K562 (cell line): ENCODE results near the gene GLT1D1. TPM values are rescaled to one million over a fixed set of nuclear protein-coding genes. Genes with fewer than 3 reads are reported as not detected.
A peak's percentile ranks its signal among the peaks of the same experiment; 100 is the strongest.

Experiments
- ATAC-seq: fragments of 200-7000 bp; cut with Tn5 transposase; 3 replicates; pipeline ENCODE4 v1.9.1; 2020; ENCODE audit warnings: moderate library complexity
- BruUV-seq: library from RNA; stranded (reverse); fragments of 400-500 nt; replicated peaks from 2 replicates; lab custom pipeline; 2021; lab: Mats Ljungman, UMichigan
- CTCF ChIA-PET: fragments of 300-600 bp; formaldehyde crosslinking; extraction: SDS; loops from one replicate; lab custom pipeline; 2021; ENCODE audit warnings: low intra/inter-chr PET ratio; lab: Yijun Ruan, JAX
- POLR2A ChIA-PET: fragments of 300-600, 350-650 bp; sonication (Branson Sonifier 250); formaldehyde crosslinking; extraction: SDS; loops from one replicate; lab custom pipeline; 2021; ENCODE audit warnings: antibody characterized with exemption, inconsistent platforms; lab: Yijun Ruan, JAX
- DNase-seq, 4 experiments: peaks; one replicate each; pipeline versions ENCODE4 v3.0.0 to v3.0.0-alpha.2; 2011 to 2018; ENCODE audit warnings: low spot score in 3 of 4, mixed read lengths in 3 of 4; ENCODE audit errors: extremely low read depth in 1 of 4
- FAIRE-seq: peaks from 2 replicates; lab custom pipeline; 2011; peaks lifted over from hg19 to GRCh38; lab: Jason Lieb, UNC
- H2AFZ ChIP-seq: 2 replicates; pipeline ENCODE4 v1.6.0; 2011; ENCODE audit warnings: low read depth, low read length, control low read depth, inconsistent platforms
- H3K27ac ChIP-seq: fragments of 200-600 bp; 3 replicates; pipeline ENCODE4 v1.8.0; 2011; ENCODE audit warnings: low read depth, mild to moderate bottlenecking, control low read depth, inconsistent platforms, low read length, moderate library complexity, mixed read lengths; ENCODE audit errors: extremely low read depth
- H3K27me3 ChIP-seq, 2 experiments: fragments of 300-600 bp in 1 of 2; 2 replicates in 1 of 2; 3 replicates in 1 of 2; pipeline versions ENCODE4 v1.6.0 to v1.8.0; 2011; ENCODE audit warnings: inconsistent platforms in 2 of 2, low read length in 2 of 2, mild to moderate bottlenecking in 1 of 2, mixed read lengths in 1 of 2, moderate library complexity in 1 of 2; ENCODE audit not compliant: control insufficient read depth in 2 of 2, insufficient read depth in 2 of 2
- H3K36me3 ChIP-seq: fragments of 300-600 bp; 3 replicates; pipeline ENCODE4 v1.8.0; 2011; ENCODE audit warnings: mild to moderate bottlenecking, low read length, inconsistent platforms; ENCODE audit not compliant: control insufficient read depth, insufficient read depth
- H3K4me1 ChIP-seq, 2 experiments: fragments of 200-600 bp in 1 of 2; replicated peaks in 1 of 2; 2 replicates in 1 of 2; 3 replicates in 1 of 2; pipeline versions ENCODE4 v1.5.1 to v1.8.0; 2011; ENCODE audit warnings: inconsistent platforms in 2 of 2, low read length in 2 of 2, mild to moderate bottlenecking in 1 of 2, mixed read lengths in 1 of 2, moderate library complexity in 1 of 2; ENCODE audit not compliant: control insufficient read depth in 2 of 2, insufficient read depth in 2 of 2
- H3K4me2 ChIP-seq: 2 replicates; pipeline ENCODE4 v1.6.1; 2011; ENCODE audit warnings: low read length, control low read depth, inconsistent platforms, mixed read lengths; ENCODE audit not compliant: insufficient read depth
- H3K4me3 ChIP-seq: fragments of 200-600 bp; sonication (generic), shearing (Covaris generic); 2 replicates; pipeline ENCODE4 v1.5.1; 2016; ENCODE audit warnings: control low read depth, inconsistent platforms
- H3K79me2 ChIP-seq: fragments of 200-600 bp; 3 replicates; pipeline ENCODE4 v1.8.0; 2011; ENCODE audit warnings: low read length, inconsistent platforms; ENCODE audit not compliant: control insufficient read depth, insufficient read depth
- H3K9ac ChIP-seq, 2 experiments: 2 replicates each; pipeline versions ENCODE4 v1.6.0 to v1.6.1; 2011; ENCODE audit warnings: low read depth in 2 of 2, low read length in 2 of 2, control low read depth in 1 of 2, inconsistent platforms in 1 of 2, mild to moderate bottlenecking in 1 of 2, mixed read lengths in 1 of 2; ENCODE audit not compliant: insufficient read depth in 1 of 2
- H3K9me1 ChIP-seq: one replicate; pipeline ENCODE4 v1.6.0; 2011; ENCODE audit warnings: inconsistent platforms, mild to moderate bottlenecking, low read length, moderate library complexity; ENCODE audit not compliant: control insufficient read depth, insufficient read depth
- H3K9me3 ChIP-seq: replicated peaks from 2 replicates; pipeline ENCODE4 v1.5.1; 2011; ENCODE audit warnings: low read depth, low read length, inconsistent platforms; ENCODE audit not compliant: control insufficient read depth, insufficient read depth
- H4K20me1 ChIP-seq: replicated peaks from 2 replicates; pipeline ENCODE4 v1.6.1; 2011; ENCODE audit warnings: low read length, inconsistent platforms, mixed read lengths; ENCODE audit not compliant: control insufficient read depth, insufficient read depth
- BHLHE40 ChIP-seq: IDR thresholded peaks from 2 replicates; pipeline ENCODE4 v1.6.1; 2011; ENCODE audit warnings: low read length, improper control_type of control experiment
- CREM ChIP-seq: IDR thresholded peaks from 2 replicates; pipeline ENCODE4 v1.6.1; 2014; ENCODE audit warnings: antibody characterized with exemption, low read depth
- CXXC5 ChIP-seq: fragments of 250-450 bp; sonication (Bioruptor Pico); IDR thresholded peaks from 2 replicates; pipeline ENCODE4 v1.8.0; 2022; ENCODE audit warnings: inconsistent platforms, mild to moderate bottlenecking, moderate library complexity
- DNMT1 ChIP-seq: fragments of 450-650 bp; IDR thresholded peaks from 2 replicates; pipeline ENCODE4 v1.6.1; 2016; ENCODE audit warnings: antibody characterized with exemption, mild to moderate bottlenecking
- ELF1 ChIP-seq: fragments of 200-800 bp; sonication (Bioruptor generic); IDR thresholded peaks from 2 replicates; pipeline ENCODE4 v1.6.1; 2016; ENCODE audit warnings: missing genetic modification characterization, missing compliant biosample characterization
- ETV1 ChIP-seq: fragments of 450-650 bp; conservative IDR thresholded peaks from 2 replicates; pipeline ENCODE4 v1.6.1; 2016; ENCODE audit warnings: missing genetic modification characterization, control low read depth, low read depth, missing compliant biosample characterization
- ETV5 ChIP-seq: sonication (generic); formaldehyde crosslinking; IDR thresholded peaks from 2 replicates; pipeline ENCODE4 v1.4.0; 2020; ENCODE audit warnings: low read depth, mild to moderate bottlenecking, missing genetic modification reagents
- EWSR1 ChIP-seq: fragments of 450-650 bp; IDR thresholded peaks from 2 replicates; pipeline ENCODE4 v1.6.1; 2018; ENCODE audit warnings: borderline replicate concordance, mild to moderate bottlenecking, low read depth, moderate library complexity; ENCODE audit not compliant: partially characterized antibody
- IRF2 ChIP-seq: sonication (generic); formaldehyde crosslinking; IDR thresholded peaks from 2 replicates; pipeline ENCODE4 v1.8.1; 2022; ENCODE audit warnings: mild to moderate bottlenecking, missing genetic modification reagents
- L3MBTL2 ChIP-seq: fragments of 450-650 bp; IDR thresholded peaks from 2 replicates; pipeline ENCODE4 v1.6.1; 2016; ENCODE audit warnings: mild to moderate bottlenecking, moderate library complexity
- MAFG ChIP-seq: fragments of 450-650 bp; conservative IDR thresholded peaks from 2 replicates; pipeline ENCODE4 v1.6.1; 2016; ENCODE audit warnings: missing genetic modification characterization, missing compliant biosample characterization
- MLX ChIP-seq, 2 experiments: fragments of 450-650 bp in 1 of 2; sonication (generic) in 1 of 2; formaldehyde crosslinking; conservative IDR thresholded peaks; 2 replicates each; pipeline versions ENCODE4 v1.4.0 to v1.8.1; 2020 to 2022; ENCODE audit warnings: mild to moderate bottlenecking in 1 of 2, missing genetic modification reagents in 1 of 2
- RERE ChIP-seq: sonication (generic); formaldehyde crosslinking; IDR thresholded peaks from 2 replicates; pipeline ENCODE4 v1.8.0; 2023; ENCODE audit warnings: missing genetic modification reagents, mild to moderate bottlenecking, borderline replicate concordance
- RFX7 ChIP-seq: fragments of 250-450 bp; sonication (Bioruptor Pico); IDR thresholded peaks from 2 replicates; pipeline ENCODE4 v1.5.1; 2021; ENCODE audit warnings: mild to moderate bottlenecking
- SMARCB1 ChIP-seq: IDR thresholded peaks from 2 replicates; pipeline ENCODE4 v1.6.1; 2011; ENCODE audit warnings: improper control_type of control experiment, low read depth; ENCODE audit not compliant: insufficient read length
- ZBTB12 ChIP-seq: fragments of 250-450 bp; sonication (Bioruptor Pico); IDR thresholded peaks from 2 replicates; pipeline ENCODE4 v1.4.0; 2020
- ZNF324 ChIP-seq: fragments of 250-450 bp; sonication (Bioruptor Pico); IDR thresholded peaks from 2 replicates; pipeline ENCODE4 v1.4.0; 2020; ENCODE audit warnings: mild to moderate bottlenecking
- WGBS: fragments of 100-300 bp; shearing (Covaris generic); methylation state at CpG from one replicate; pipeline ENCODE4 v1.1.6; 2016; ENCODE audit warnings: low coverage, mixed read lengths; ENCODE audit not compliant: insufficient coverage; ENCODE audit errors: missing lambda C conversion rate; 5-methylcytosine and 5-hydroxymethylcytosine counted together
- in situ Hi-C: fragments of 300-500 bp; cut with MboI; formaldehyde crosslinking; loops from 4 replicates; pipeline ENCODE4 v1.15.0; 2018; ENCODE audit warnings: inconsistent platforms, mixed read lengths
- intact Hi-C: fragments of 100-400 bp; cut with micrococcal nuclease; formaldehyde crosslinking; loops from 2 replicates; pipeline ENCODE4 v1.14.2; 2022
- polyA plus RNA-seq, 8 experiments: library from polyadenylated mRNA; depleted of rRNA in 4 of 8; stranded (reverse) in 5 of 8; unstranded in 3 of 8; fragments of >200 nt; fragmentation: Nextera tagmentation in 2 of 8; fragmentation: Illumina TruSeq in 1 of 8; extraction: Ambion mirVana in 2 of 8; extraction: Trizol in 1 of 8; gene quantifications; 2 replicates each; pipeline versions ENCODE4 v1.2.1 to v1.2.3, GENCODE V29; 2011 to 2014; ENCODE audit warnings: inconsistent platforms in 1 of 8, missing spikeins in 1 of 8
- total RNA-seq, 7 experiments: library from RNA; depleted of rRNA in 6 of 7; stranded (reverse); fragments of >200 nt in 6 of 7; fragmentation: Illumina TruSeq in 2 of 7; extraction: Trizol in 2 of 7; gene quantifications; 2 replicates each; pipeline versions ENCODE4 v1.2.1 to v1.2.3, GENCODE V29; 2011 to 2021; ENCODE audit warnings: low replicate concordance in 1 of 7

The GLT1D1 gene
- total and polyA plus RNA-seq, 9 of the 15 experiments (the other 6 are each of a cell fraction or from before 2014, with no cell fraction given) = 0.04 TPM; not detected in 8

- intact Hi-C loops (no loop called here), in situ Hi-C loops (no loop called here)
- Histone ChIP-seq H3K9me3 (no peaks in the 10 kb centered on the region), H3K27me3 (peaks cover 25 to 61% of the 10 kb centered on the region in 2 experiments; a peak in 4 of 5 replicates), H3K36me3 (no peaks in the 10 kb centered on the region), H3K79me2 (no peaks in the 10 kb centered on the region), H4K20me1 (no peaks in the 10 kb centered on the region), H3K4me2 (peak overlapping the region; percentile 38; the same call in 1 of the 2 replicates), H3K4me1 (peaks cover 0 to 9% of the 10 kb centered on the region in 2 experiments; a peak in 2 of 5 replicates), H3K9me1 (no peaks in the 10 kb centered on the region), H3K27ac (no peak overlapping the region), H3K9ac (no peak overlapping the region), H3K4me3 (no peak overlapping the region), H2AFZ (peak overlapping the region; percentile 70)
- no peak for FAIRE-seq
- 16% methylated on average over 27 of the region's 27 CpGs for WGBS
- ATAC-seq = peak; percentile 87
- CTCF ChIA-PET = no interaction called here
- POLR2A ChIA-PET = interaction anchor here (0.7 kb wide), 1 partner anchor 70 kb away, joined by 3 read pairs; no protein-coding TSS in a partner anchor
- peak; percentile 33 to 45 (median 38) for DNase-seq
- no TSS peak for BruUV-seq
- TF ChIP-seq ETV5 (no peak), MLX (CRISPR knock-in tag; conservative IDR thresholded peaks at IDR 0.05) (no peak), RFX7 (no peak), IRF2 (CRISPR knock-in tag) (no peak), CREM (peak; percentile 53; the same call in 1 of the 2 replicates), BHLHE40 (peak; percentile 51; the same call in 1 of the 2 replicates), ZNF324 (CRISPR knock-in tag) (no peak), SMARCB1 (no peak), EWSR1 (no peak), CXXC5 (CRISPR knock-in tag) (peak; percentile 61), DNMT1 (no peak), ELF1 (tag) (0 out of 2 replicates have a peak, but pooled peaks have one; percentile 28), RERE (no peak), ETV1 (tag) (0 out of 2 replicates have a peak, but pooled peaks have one; percentile 25), MAFG (tag) (no peak), L3MBTL2 (peak; percentile 88), ZBTB12 (CRISPR knock-in tag) (no peak)
Observed at GRCh38 chr12:128933039-128933438, 79.8 kb downstream of the GLT1D1 start.
